Stomach (tissue), 9 donors: ENCODE data around the gene OR13J1. TPM values are rescaled to one million over a fixed set of nuclear protein-coding genes. Genes with fewer than 3 reads are reported as not detected.

Source experiments
- DNase-seq, 2 donors: peaks; one replicate each; pipeline versions ENCODE4 v3.0.0 to v3.0.0-alpha.2; 2013 to 2019
- H3K27ac ChIP-seq, 5 donors: fragments of 200-600 bp in 4 of 5; sonication (generic) in 4 of 5; one replicate each; pipeline ENCODE4 v1.5.1; 2013 to 2019; ENCODE audit warnings: mild to moderate bottlenecking in 1 of 5, moderate library complexity in 1 of 5
- H3K27me3 ChIP-seq, 3 donors: fragments of 200-600 bp; sonication (generic); one replicate each; pipeline ENCODE4 v1.5.1; 2017 to 2019; ENCODE audit warnings: mixed run types in 1 of 3
- H3K36me3 ChIP-seq, 4 donors: fragments of 200-600 bp; sonication (generic); 1 replicate in 3 of 4; 2 replicates in 1 of 4; pipeline ENCODE4 v1.5.1; 2016 to 2019
- H3K4me1 ChIP-seq, 4 donors: fragments of 200-600 bp; sonication (generic); one replicate each; pipeline ENCODE4 v1.5.1; 2016 to 2019
- H3K4me3 ChIP-seq, 4 donors: fragments of 200-600 bp; sonication (generic) in 3 of 4; one replicate each; pipeline ENCODE4 v1.5.1; 2016 to 2019; ENCODE audit warnings: mild to moderate bottlenecking in 1 of 4
- H3K9me3 ChIP-seq, 4 donors: fragments of 200-600 bp; sonication (generic); one replicate each; pipeline ENCODE4 v1.5.1; 2016 to 2019
- EP300 ChIP-seq: sonication (generic); formaldehyde crosslinking; IDR thresholded peaks from one replicate; pipeline ENCODE4 v1.6.1; 2017; ENCODE audit warnings: antibody characterized with exemption
- POLR2A ChIP-seq, 4 donors: fragments of 450-650 bp; IDR thresholded peaks; one replicate each; pipeline ENCODE4 v1.6.1; 2016; ENCODE audit warnings: antibody characterized with exemption in 4 of 4, control low read depth in 2 of 4, mild to moderate bottlenecking in 1 of 4, moderate library complexity in 1 of 4
- POLR2AphosphoS5 ChIP-seq, 3 donors: sonication (generic); formaldehyde crosslinking; IDR thresholded peaks; one replicate each; pipeline ENCODE4 v1.6.1; 2016; ENCODE audit warnings: antibody characterized with exemption in 3 of 3
- WGBS, 5 donors: extraction: QIAGEN DNeasy Blood & Tissue Kit in 3 of 5; methylation state at CpG; one replicate each; pipeline versions ENCODE4 v1.1.5 to v1.1.7; 2013 to 2018; 5-methylcytosine and 5-hydroxymethylcytosine counted together
- intact Hi-C: fragments of 100-400 bp; cut with DNase I; formaldehyde crosslinking; loops from one replicate; pipeline ENCODE4 v1.15.1; 2023; ENCODE audit warnings: low total_unique reads
- polyA plus RNA-seq, 3 donors: library from polyadenylated mRNA; stranded (reverse); fragments of 200-250 nt; gene quantifications; one replicate each; pipeline ENCODE4 v1.2.3, GENCODE V29; 2013
- total RNA-seq, 5 donors: library from RNA; depleted of rRNA; stranded (reverse); fragments of >200 nt; gene quantifications; one replicate each; pipeline versions ENCODE4 v1.1.0 to v1.2.3, GENCODE V29; 2014 to 2016
- TF ChIP-seq, protein P1 (sequence below), 7 experiments: fragments of 450-650 bp in 4 of 7; fragments of 200-600 bp in 3 of 7; sonication (generic) in 3 of 7; IDR thresholded peaks; one replicate each; pipeline ENCODE4 v1.5.1; 2016 to 2019; ENCODE audit warnings: antibody characterized with exemption in 7 of 7, control low read depth in 2 of 7, mild to moderate bottlenecking in 1 of 7
- donor health status: healthy with polysubstance abuse.
- donor health status: Bipolar disorder and iron deficiency.
- donor health status: healthy.

OR13J1 gene
- total and polyA plus RNA-seq, 8 donors = not detected

DNA sequence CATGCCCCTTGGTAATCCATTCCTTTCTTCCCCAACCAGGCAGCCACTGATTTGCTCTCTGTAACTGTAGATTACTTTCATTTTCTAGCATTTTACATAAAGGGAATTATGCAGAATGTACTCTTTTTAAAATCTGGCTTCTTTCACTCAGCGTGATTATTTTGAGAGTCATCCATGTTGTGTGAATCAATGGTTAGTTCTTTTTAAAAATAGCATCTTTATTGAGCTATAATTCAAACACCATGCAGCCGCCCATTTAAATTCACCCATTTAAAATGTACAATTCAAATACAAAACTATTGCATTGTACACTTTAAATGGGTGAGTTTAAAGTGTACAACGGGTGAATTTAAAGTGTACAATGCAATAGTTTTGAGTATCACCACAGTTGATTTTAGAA lies 2.3 kb upstream of the OR13J1 start:
- no peak for TF ChIP-seq POLR2AphosphoS5 (IDR thresholded peaks at IDR 0.05)
- TF ChIP-seq EP300 = no peak
- TF ChIP-seq, protein P1, sequence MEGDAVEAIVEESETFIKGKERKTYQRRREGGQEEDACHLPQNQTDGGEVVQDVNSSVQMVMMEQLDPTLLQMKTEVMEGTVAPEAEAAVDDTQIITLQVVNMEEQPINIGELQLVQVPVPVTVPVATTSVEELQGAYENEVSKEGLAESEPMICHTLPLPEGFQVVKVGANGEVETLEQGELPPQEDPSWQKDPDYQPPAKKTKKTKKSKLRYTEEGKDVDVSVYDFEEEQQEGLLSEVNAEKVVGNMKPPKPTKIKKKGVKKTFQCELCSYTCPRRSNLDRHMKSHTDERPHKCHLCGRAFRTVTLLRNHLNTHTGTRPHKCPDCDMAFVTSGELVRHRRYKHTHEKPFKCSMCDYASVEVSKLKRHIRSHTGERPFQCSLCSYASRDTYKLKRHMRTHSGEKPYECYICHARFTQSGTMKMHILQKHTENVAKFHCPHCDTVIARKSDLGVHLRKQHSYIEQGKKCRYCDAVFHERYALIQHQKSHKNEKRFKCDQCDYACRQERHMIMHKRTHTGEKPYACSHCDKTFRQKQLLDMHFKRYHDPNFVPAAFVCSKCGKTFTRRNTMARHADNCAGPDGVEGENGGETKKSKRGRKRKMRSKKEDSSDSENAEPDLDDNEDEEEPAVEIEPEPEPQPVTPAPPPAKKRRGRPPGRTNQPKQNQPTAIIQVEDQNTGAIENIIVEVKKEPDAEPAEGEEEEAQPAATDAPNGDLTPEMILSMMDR (IDR thresholded peaks at IDR 0.05) = no peak
- no peak for TF ChIP-seq POLR2A (IDR thresholded peaks at IDR 0.05)
- no peak overlapping the region for H3K27ac ChIP-seq
- no peak overlapping the region for H3K4me3 ChIP-seq
- intact Hi-C loops = no loop called here
- H3K4me1 ChIP-seq = no peaks in the 10 kb centered on the region
- DNase-seq = no peak
- H3K9me3 ChIP-seq = peaks cover 0 to 4% (median 0%) of the 10 kb centered on the region in 4 donors
- H3K27me3 ChIP-seq = peaks cover 0 to 24% (median 0%) of the 10 kb centered on the region in 3 donors
- H3K36me3 ChIP-seq = no peaks in the 10 kb centered on the region
- 67 to 81% (median 78%) methylated on average over 3 of the region's 3 CpGs for WGBS, 5 donors

DNA sequence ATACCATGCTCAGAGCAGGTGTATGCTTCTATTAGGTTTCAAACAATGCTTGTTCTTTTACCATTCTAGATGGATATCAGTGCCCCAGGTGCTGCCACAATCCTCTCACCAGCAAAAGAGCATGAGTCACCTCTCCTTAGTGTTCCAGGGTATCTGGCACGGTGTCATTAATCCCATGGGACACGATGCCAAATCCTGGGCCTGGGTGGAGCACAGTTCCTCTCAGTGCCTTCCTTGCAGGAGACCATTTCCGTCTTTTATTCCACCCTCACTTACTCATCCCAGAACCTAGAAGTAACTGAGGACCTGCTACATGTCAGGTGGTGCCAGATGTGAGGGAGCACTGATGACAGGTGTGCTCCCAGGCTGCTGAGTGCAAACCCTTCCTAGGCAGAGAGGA lies 1.3 kb upstream of the OR13J1 start:
- no peak overlapping the region for H3K27ac ChIP-seq
- no peaks in the 10 kb centered on the region for H3K4me1 ChIP-seq
- intact Hi-C loops = no loop called here
- no peak overlapping the region for H3K4me3 ChIP-seq
- H3K36me3 ChIP-seq = no peaks in the 10 kb centered on the region
- peaks cover 0 to 27% (median 0%) of the 10 kb centered on the region in 3 donors for H3K27me3 ChIP-seq
- no peaks in the 10 kb centered on the region for H3K9me3 ChIP-seq
- peak in 1 of 2 donors; percentile 45 for DNase-seq
- 33 to 52% (median 41%) methylated on average over 3 of the region's 3 CpGs for WGBS, 5 donors
- TF ChIP-seq, protein P1 (IDR thresholded peaks at IDR 0.05) = no peak
- TF ChIP-seq POLR2AphosphoS5 (IDR thresholded peaks at IDR 0.05) (no peak), POLR2A (IDR thresholded peaks at IDR 0.05) (no peak), EP300 (no peak)

DNA sequence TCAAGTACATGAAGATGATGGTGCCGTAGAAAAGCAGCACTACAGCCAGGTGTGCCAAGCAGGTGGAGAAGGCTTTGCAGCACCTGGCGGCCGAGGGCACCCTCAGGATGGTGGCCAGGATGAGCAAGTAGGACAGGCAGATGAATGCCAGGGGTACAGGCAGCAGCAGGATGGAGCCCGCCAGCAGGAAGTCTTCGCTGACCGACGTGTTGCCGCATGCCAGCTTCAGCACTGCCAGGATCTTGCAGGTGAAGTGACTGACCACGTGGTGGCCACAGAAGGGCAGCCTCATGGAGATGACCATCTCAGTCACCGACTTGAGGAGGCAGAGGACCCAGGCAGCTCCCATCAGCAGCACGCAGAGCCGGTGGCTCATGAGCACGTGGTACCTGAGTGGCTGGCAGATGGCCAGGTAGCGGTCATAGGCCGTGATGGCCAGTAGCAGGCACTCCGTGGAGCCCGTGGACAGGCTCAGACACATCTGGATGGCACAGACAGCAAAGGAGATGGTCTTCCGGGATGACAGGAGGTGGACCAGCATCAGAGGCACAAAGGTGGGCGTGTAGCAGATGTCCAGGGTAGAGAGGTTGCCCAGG lies 482 bp downstream of the OR13J1 start:
- Histone ChIP-seq H3K27me3 (peaks cover 0 to 27% (median 0%) of the 10 kb centered on the region in 3 donors), H3K4me1 (no peaks in the 10 kb centered on the region), H3K4me3 (no peak overlapping the region), H3K9me3 (no peaks in the 10 kb centered on the region), H3K27ac (no peak overlapping the region), H3K36me3 (no peaks in the 10 kb centered on the region)
- no peak for DNase-seq
- WGBS, 5 donors = 75 to 90% (median 87%) methylated on average over 9 to 19 of the region's 19 CpGs
- TF ChIP-seq POLR2AphosphoS5 (IDR thresholded peaks at IDR 0.05) (no peak), EP300 (no peak), POLR2A (IDR thresholded peaks at IDR 0.05) (no peak)
- TF ChIP-seq, protein P1 (IDR thresholded peaks at IDR 0.05) = no peak
- intact Hi-C loops = loop anchor here (10.0 kb wide), 1 partner anchor 65 kb away; no protein-coding TSS in a partner anchor

DNA sequence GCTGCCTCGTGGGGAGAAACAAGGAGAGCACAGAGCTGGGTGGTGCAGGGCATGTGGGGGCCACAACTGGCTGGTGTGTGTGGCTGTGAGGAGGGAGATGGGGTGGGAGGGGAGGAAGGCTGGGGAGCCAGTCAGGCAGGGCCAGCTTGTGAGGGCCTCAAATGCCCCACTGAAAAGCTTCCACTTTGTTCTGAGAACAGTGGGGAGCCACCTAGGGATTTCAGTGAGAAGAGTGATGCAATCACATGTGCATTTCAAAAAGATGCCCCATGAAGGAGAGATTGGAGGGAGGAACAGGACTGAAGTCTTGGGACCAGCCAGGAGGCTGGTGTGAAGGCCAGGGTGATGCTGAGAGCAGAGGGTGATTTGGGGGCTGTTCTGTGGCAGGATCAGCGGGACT lies 1.3 kb downstream of the OR13J1 start:
- WGBS, 5 donors = 67 to 88% (median 71%) methylated on average over 2 of the region's 2 CpGs
- Histone ChIP-seq H3K27ac (no peak overlapping the region), H3K36me3 (no peaks in the 10 kb centered on the region), H3K9me3 (no peaks in the 10 kb centered on the region), H3K27me3 (peaks cover 0 to 28% (median 0%) of the 10 kb centered on the region in 3 donors), H3K4me3 (no peak overlapping the region), H3K4me1 (no peaks in the 10 kb centered on the region)
- DNase-seq = no peak
- TF ChIP-seq EP300 (no peak), POLR2A (IDR thresholded peaks at IDR 0.05) (no peak), POLR2AphosphoS5 (IDR thresholded peaks at IDR 0.05) (no peak)
- TF ChIP-seq, protein P1 (IDR thresholded peaks at IDR 0.05) = no peak
- intact Hi-C loops = loop anchor here (10.0 kb wide), 1 partner anchor 64 kb away; no protein-coding TSS in a partner anchor
